Type B pancreatic cell (in vitro differentiated cells): ENCODE results near the gene ABHD8. TPM values are rescaled to one million over a fixed set of nuclear protein-coding genes. Genes with fewer than 3 reads are reported as not detected.

Source experiments
- DNase-seq: peaks from one replicate; pipeline ENCODE4 v3.0.0; 2021; ENCODE audit warnings: mixed read lengths; ENCODE audit not compliant: unreplicated experiment; ENCODE audit errors: extremely low spot score
- H3K27ac Mint-ChIP-seq: 2 replicates; pipeline ENCODE4 v1.8.0; 2021; ENCODE audit warnings: mild to moderate bottlenecking, mixed read lengths
- H3K27me3 Mint-ChIP-seq: 2 replicates; pipeline ENCODE4 v1.8.0; 2021; ENCODE audit warnings: mixed read lengths
- H3K36me3 Mint-ChIP-seq: 2 replicates; pipeline ENCODE4 v1.8.0; 2021; ENCODE audit warnings: mixed read lengths
- H3K4me1 Mint-ChIP-seq: one replicate; pipeline ENCODE4 v1.8.0; 2021; ENCODE audit warnings: mixed read lengths; ENCODE audit not compliant: unreplicated experiment
- H3K4me3 Mint-ChIP-seq: 2 replicates; pipeline ENCODE4 v1.8.0; 2021; ENCODE audit warnings: mild to moderate bottlenecking, mixed read lengths
- H3K9me3 Mint-ChIP-seq: 2 replicates; pipeline ENCODE4 v1.8.0; 2021; ENCODE audit warnings: mixed read lengths
- total RNA-seq: library from RNA; stranded (reverse); gene quantifications from 2 replicates; pipeline ENCODE4 v1.2.1, GENCODE V29; 2021; ENCODE audit warnings: low replicate concordance
- TF ChIP-seq, protein P1 (sequence below): fragments of 200-600 bp; sonication (generic); conservative IDR thresholded peaks from 2 replicates; pipeline ENCODE4 v1.5.0; 2021; ENCODE audit warnings: antibody characterized with exemption, mild to moderate bottlenecking

Gene ABHD8
- total RNA-seq, 1 donor from 2014 or later, result 14.3 TPM

DNA sequence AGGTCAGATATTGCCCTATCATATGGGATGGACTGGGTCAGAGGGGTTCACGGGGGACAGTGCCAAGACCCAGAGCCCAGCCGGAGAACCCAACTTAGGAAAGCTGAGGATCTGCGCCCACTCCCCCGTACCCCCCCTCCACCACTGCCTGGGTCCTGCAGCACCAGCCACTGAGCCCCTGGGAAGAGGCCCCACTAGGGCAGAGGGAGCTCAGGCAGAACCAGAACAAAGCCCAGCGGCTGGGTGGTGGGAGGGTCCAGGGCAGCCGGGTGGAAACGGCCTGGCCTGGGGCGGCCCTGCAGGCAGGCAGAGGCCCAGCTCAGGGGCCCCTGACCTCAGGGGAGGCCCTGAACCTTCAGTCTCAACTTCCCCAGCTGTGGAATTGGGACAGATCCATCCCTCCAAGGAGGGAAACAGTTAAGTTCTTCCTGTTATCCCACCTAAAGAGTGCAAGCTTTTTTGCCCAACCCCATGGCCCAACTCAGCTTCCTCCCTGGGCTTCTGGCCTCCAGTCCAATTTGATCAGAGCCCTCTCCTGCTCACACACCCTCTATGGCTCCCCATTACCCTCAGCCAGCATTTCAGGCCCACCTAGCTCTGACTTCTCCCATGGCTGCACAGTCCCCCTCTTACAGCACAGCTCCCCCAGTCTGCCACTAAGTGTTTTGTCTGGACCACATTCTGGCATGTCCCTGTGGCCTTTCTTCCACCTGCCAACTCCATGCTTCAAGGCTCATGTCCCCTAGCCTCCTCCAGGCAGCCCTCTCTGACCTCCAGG, 60.6 kb downstream of the ABHD8 start:
- H3K4me1 Mint-ChIP-seq, result peaks cover 34% of the 10 kb centered on the region
- peak overlapping the region; percentile 88 for H3K27ac Mint-ChIP-seq
- H3K9me3 Mint-ChIP-seq, result no peaks in the 10 kb centered on the region
- H3K27me3 Mint-ChIP-seq, result no peaks in the 10 kb centered on the region
- H3K4me3 Mint-ChIP-seq, result peak overlapping the region; percentile 94
- no peak for DNase-seq
- TF ChIP-seq, protein P1, sequence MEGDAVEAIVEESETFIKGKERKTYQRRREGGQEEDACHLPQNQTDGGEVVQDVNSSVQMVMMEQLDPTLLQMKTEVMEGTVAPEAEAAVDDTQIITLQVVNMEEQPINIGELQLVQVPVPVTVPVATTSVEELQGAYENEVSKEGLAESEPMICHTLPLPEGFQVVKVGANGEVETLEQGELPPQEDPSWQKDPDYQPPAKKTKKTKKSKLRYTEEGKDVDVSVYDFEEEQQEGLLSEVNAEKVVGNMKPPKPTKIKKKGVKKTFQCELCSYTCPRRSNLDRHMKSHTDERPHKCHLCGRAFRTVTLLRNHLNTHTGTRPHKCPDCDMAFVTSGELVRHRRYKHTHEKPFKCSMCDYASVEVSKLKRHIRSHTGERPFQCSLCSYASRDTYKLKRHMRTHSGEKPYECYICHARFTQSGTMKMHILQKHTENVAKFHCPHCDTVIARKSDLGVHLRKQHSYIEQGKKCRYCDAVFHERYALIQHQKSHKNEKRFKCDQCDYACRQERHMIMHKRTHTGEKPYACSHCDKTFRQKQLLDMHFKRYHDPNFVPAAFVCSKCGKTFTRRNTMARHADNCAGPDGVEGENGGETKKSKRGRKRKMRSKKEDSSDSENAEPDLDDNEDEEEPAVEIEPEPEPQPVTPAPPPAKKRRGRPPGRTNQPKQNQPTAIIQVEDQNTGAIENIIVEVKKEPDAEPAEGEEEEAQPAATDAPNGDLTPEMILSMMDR, result no peak
- H3K36me3 Mint-ChIP-seq, result peaks cover 8% of the 10 kb centered on the region

Other genes with a start within 250 kb of the ABHD8 start
- 10.7 and 18.8 TPM in 2 replicates for gene HAUS8, start 228.0 kb downstream of the ABHD8 start, total RNA-seq
- gene MYO9B, start 227.6 kb downstream of the ABHD8 start, total RNA-seq, result 71.7 and 83.8 TPM in 2 replicates
- gene USE1, start 88.1 kb downstream of the ABHD8 start, total RNA-seq, result 18.7 and 22.3 TPM in 2 replicates
- gene OCEL1, start 77.2 kb downstream of the ABHD8 start, total RNA-seq, result 19.2 and 23.8 TPM in 2 replicates
- 70.9 and 94.2 TPM in 2 replicates for gene NR2F6, start 57.5 kb downstream of the ABHD8 start, total RNA-seq
- 0.29 TPM in 1 of 2 replicates, not detected in the other for gene USHBP1, start 38.7 kb downstream of the ABHD8 start, total RNA-seq
- 84.6 and 93.3 TPM in 2 replicates for gene BABAM1, start 36.0 kb downstream of the ABHD8 start, total RNA-seq
- gene ANKLE1, start 21.5 kb downstream of the ABHD8 start, total RNA-seq, result 1.3 and 5.9 TPM in 2 replicates
- 79.2 and 111 TPM in 2 replicates for gene MRPL34, start 2.4 kb upstream of the ABHD8 start, total RNA-seq
- 38.7 and 46.0 TPM in 2 replicates for gene DDA1, start 6.1 kb upstream of the ABHD8 start, total RNA-seq
- 38.4 and 51.3 TPM in 2 replicates for gene ANO8, start 31.4 kb upstream of the ABHD8 start, total RNA-seq
- 40.0 and 48.4 TPM in 2 replicates for gene GTPBP3, start 34.1 kb upstream of the ABHD8 start, total RNA-seq
- gene PLVAP, start 73.9 kb upstream of the ABHD8 start, total RNA-seq, result 0.72 TPM in 1 of 2 replicates, not detected in the other
- gene CCDC194, start 90.8 kb upstream of the ABHD8 start, total RNA-seq, result not detected in 2 replicates
- gene BST2, start 102.2 kb upstream of the ABHD8 start, total RNA-seq, result 2.5 and 3.8 TPM in 2 replicates
- 32.0 and 37.7 TPM in 2 replicates for gene MVB12A, start 116.6 kb upstream of the ABHD8 start, total RNA-seq
- gene TMEM221, start 145.2 kb upstream of the ABHD8 start, total RNA-seq, result 0.74 and 0.87 TPM in 2 replicates
- not detected in 2 replicates for gene NXNL1, start 157.5 kb upstream of the ABHD8 start, total RNA-seq
- 12.1 and 15.5 TPM in 2 replicates for gene SLC27A1, start 167.1 kb upstream of the ABHD8 start, total RNA-seq
- 94.9 and 103 TPM in 2 replicates for gene PGLS, start 208.2 kb upstream of the ABHD8 start, total RNA-seq